ENCODE data around the gene C2orf68. TPM values are rescaled to one million over a fixed set of nuclear protein-coding genes. Genes with fewer than 3 reads are reported as not detected.

The C2orf68 gene
- total and polyA plus RNA-seq, 2 donors (not counting 1 experiment from before 2014, with no cell fraction given), result 30.5 to 82.4 TPM

DNA sequence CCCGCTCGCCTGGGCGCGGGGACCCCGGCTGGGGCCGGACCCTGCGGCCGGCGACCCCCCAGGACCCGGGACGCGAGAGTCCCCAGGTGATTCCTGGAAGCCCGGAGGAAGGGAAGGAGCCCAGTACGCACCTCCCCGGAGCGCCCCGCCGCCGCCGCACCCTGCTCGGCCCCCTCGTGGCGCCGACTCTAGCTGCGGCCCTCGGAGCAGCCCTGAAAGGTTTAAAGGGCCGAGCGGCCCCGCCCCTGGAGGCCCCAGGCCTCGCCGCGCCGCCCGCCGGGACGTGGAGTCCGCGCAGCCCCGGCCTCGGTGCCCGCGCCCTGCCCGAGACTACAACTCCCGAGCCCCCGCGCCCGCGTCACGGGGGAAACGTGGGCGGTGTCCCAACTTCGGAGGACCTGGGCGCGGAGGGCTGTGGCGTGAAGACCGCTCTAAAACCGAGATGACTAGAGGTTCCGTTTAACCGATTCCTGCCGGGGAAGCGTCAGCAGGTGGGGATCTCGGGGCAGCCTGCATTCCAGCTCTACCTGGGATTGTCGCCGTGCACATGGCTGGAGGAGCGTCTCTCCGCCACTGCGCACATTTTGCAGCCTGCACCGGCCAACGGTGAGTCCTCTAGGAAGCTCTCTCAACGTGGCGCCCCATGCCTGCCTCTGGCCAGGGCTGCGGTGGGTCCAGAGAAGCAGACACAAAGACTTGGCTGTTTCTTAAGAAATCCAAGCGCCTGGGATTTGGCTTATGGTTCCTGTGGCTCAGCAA is 9.2 kb downstream of the C2orf68 start, which contains the start of gene TMEM150A:
Gene TMEM150A (minus strand): TSS at position 223 of the 759 bp plus-strand sequence. CDS start 750 bp downstream, outside the sequence.
- Histone ChIP-seq H3K27ac (ENCODE audit: low read length in 2 of 2) (peak within 1 kb of the TSS; percentile 20 to 74), H3K9ac (ENCODE audit: low read length) (peak within 1 kb of the TSS; percentile 71)
- intact Hi-C loops (cut with micrococcal nuclease), result loop anchor here (1.0 to 5.0 kb wide), 7 partner anchors 10 to 210 kb away; partner anchors contain the start of genes C2orf68, GGCX, MAT2A and USP39

More for the DNA sequence above, 9.2 kb downstream of the C2orf68 start, which contains the start of gene TMEM150A:
- CTCF ChIA-PET, result interaction anchor here (0.7 to 1.7 kb wide), 8 partner anchors 9 to 183 kb away, joined by 3 to 7 read pairs (median 4); partner anchors contain the start of genes C2orf68 and GGCX
- Mint-ChIP-seq H3K9me3 (ENCODE audit: insufficient read depth) (no peaks in the 10 kb centered on the region), H3K4me1 (peaks cover 30% of the 10 kb centered on the region), H3K27me3 (no peaks in the 10 kb centered on the region), H3K4me3 (peak within 1 kb of the TSS; percentile 95), H3K27ac (peak within 1 kb of the TSS; percentile 89)
- peak within 1 kb of the TSS; percentile 72 to 92 (median 86) for H3K4me3 ChIP-seq (ENCODE audit: control extremely low read depth in 1 of 5, extremely low read depth in 1 of 5, insufficient read depth in 1 of 5, low read depth in 2 of 5, low read length in 4 of 5)
- peaks cover 17 to 23% of the 10 kb centered on the region in 2 donors for H3K4me1 ChIP-seq (ENCODE audit: control insufficient read depth in 2 of 2, insufficient read depth in 2 of 2, low read length in 2 of 2)
- no peak for TF ChIP-seq EZH2 (IDR thresholded peaks at IDR 0.05; ENCODE audit: borderline replicate concordance, insufficient read depth, low read depth, low read length, poor library complexity, severe bottlenecking)
- TF ChIP-seq, protein P1, sequence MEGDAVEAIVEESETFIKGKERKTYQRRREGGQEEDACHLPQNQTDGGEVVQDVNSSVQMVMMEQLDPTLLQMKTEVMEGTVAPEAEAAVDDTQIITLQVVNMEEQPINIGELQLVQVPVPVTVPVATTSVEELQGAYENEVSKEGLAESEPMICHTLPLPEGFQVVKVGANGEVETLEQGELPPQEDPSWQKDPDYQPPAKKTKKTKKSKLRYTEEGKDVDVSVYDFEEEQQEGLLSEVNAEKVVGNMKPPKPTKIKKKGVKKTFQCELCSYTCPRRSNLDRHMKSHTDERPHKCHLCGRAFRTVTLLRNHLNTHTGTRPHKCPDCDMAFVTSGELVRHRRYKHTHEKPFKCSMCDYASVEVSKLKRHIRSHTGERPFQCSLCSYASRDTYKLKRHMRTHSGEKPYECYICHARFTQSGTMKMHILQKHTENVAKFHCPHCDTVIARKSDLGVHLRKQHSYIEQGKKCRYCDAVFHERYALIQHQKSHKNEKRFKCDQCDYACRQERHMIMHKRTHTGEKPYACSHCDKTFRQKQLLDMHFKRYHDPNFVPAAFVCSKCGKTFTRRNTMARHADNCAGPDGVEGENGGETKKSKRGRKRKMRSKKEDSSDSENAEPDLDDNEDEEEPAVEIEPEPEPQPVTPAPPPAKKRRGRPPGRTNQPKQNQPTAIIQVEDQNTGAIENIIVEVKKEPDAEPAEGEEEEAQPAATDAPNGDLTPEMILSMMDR (IDR thresholded peaks at IDR 0.05), result no peak
- POLR2A ChIA-PET, result interaction anchor here (0.6 to 1.9 kb wide), 5 partner anchors 9 to 184 kb away, joined by 3 to 11 read pairs (median 6); partner anchors contain the start of genes C2orf68, GGCX, MAT2A and SH2D6
- ATAC-seq (ENCODE audit: low read depth) (peak; percentile 97), DNase-seq (peak; percentile 93)
- H3K4me2 ChIP-seq (replicated peaks; ENCODE audit: low read depth, low read length, poor library complexity, severe bottlenecking), result peak within 1 kb of the TSS; percentile 80
- H4K20me1 ChIP-seq (ENCODE audit: control insufficient read depth, insufficient read depth, low read length, poor library complexity, severe bottlenecking), result peaks cover 18% of the 10 kb centered on the region
- H3K9me3 ChIP-seq (ENCODE audit: control extremely low read depth in 1 of 3, control insufficient read depth in 2 of 3, insufficient read depth in 1 of 3, low read length in 2 of 3), result no peaks in the 10 kb centered on the region
- H3K27me3 ChIP-seq (replicated peaks in 1 of 4; ENCODE audit: control extremely low read depth in 1 of 4, control insufficient read depth in 3 of 4, insufficient read depth in 4 of 4, low read length in 3 of 4), result no peaks in the 10 kb centered on the region
- peak within 1 kb of the TSS; percentile 84 for H2AFZ ChIP-seq (ENCODE audit: insufficient read depth, low read depth, low read length, poor library complexity, severe bottlenecking)
- H3K79me2 ChIP-seq (ENCODE audit: control insufficient read depth, insufficient read depth, low read length), result peaks cover 18% of the 10 kb centered on the region
- WGBS (ENCODE audit: insufficient coverage), result under 1% methylated on average over 73 of the region's 73 CpGs
- H3K36me3 ChIP-seq (replicated peaks in 1 of 2; ENCODE audit: control extremely low read depth in 1 of 2, control insufficient read depth in 1 of 2, extremely low read depth in 1 of 2, insufficient read depth in 2 of 2, low read length in 1 of 2), result peaks cover 0 to 23% of the 10 kb centered on the region in 2 experiments

All from B cell (primary cell).